NCI-H526 treated with DMSO at 0.1 percent for 48 hours (cell line): ENCODE results near the gene KLHL17.

Experiments used
- DNase-seq: peaks from one replicate; lab custom pipeline; 2025; lab: John Stamatoyannopoulos, UW

The KLHL17 gene

DNA sequence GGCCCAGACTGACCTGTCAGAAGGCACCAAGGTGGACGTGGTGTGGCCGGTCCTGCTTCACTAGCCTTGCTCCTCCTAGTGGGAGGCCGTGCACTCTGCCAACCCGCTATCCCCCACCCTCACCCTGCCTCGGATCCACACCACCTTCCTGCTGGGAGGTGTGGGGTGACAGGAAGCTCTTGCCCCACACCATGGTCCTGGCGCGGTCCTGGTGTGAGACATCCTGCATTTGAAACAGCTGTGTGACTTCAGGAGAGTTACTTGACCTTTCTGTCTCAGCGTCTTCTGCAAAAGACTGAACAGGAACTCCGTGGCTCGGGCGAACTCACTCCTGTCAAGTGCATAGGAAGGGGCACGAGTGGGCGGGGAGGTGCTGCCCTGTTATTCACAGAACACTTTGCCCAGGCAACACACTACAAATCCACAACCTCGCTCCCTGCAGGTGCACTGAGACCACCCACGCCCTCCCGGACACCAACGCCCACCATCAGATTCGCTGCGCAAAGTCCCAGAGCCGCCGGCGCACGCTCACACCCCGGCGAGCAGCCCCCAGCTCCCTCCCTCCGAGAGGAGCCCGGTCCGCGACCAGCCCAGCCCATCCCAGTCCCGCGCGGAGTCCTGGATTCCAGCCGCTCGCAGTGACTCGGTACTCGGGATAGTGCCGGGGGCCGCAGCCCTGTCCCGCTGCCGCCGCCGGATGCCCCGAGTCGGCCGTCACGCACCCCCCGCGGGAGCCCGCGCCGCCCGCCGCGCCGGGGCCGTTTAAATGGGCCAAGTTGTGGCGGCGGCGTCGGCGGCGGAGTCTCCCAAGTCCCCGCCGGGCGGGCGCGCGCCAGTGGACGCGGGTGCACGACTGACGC, 37.0 kb upstream of the KLHL17 start, which contains the start of gene SAMD11:
Gene SAMD11 (plus strand): TSS at position 793 of the 860 bp plus-strand sequence. CDS start 509 bp downstream, outside the sequence.
- DNase-seq, result peak; percentile 92

DNA sequence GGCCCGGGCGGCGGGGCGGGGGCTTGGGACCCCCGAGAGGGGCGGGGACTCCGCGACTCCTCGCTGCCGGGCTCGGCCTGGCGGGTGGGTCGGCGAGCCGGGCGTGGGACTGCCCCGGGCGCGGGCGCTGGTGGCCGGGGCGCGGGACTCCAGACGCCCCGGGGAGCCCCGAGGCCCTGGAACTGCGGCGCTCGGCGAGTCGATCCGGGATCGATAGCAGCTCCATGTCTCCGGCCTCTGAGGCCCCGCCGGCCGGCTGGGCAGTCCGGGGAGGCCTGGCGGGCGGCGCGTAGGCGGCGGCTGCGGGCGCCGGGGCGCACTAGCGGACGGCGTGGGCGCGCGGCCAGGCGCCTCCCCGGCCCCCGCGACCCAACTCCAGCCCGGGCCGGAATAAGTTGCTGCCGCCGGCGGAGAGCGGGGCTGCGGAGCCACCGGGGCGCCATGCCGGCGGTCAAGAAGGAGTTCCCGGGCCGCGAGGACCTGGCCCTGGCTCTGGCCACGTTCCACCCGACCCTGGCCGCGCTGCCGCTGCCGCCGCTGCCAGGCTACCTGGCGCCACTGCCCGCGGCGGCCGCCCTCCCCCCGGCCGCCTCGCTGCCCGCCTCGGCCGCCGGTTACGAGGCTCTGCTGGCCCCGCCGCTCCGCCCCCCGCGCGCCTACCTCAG, 36.3 kb upstream of the KLHL17 start:
- DNase-seq, result no peak

- peak; percentile 74 for DNase-seq
Observed at GRCh38 chr1:924656-925560, 35.5 kb upstream of the KLHL17 start.

GRCh38 chr1:925561-926421, 34.6 kb upstream of the KLHL17 start:
- peak; percentile 72 for DNase-seq

DNA sequence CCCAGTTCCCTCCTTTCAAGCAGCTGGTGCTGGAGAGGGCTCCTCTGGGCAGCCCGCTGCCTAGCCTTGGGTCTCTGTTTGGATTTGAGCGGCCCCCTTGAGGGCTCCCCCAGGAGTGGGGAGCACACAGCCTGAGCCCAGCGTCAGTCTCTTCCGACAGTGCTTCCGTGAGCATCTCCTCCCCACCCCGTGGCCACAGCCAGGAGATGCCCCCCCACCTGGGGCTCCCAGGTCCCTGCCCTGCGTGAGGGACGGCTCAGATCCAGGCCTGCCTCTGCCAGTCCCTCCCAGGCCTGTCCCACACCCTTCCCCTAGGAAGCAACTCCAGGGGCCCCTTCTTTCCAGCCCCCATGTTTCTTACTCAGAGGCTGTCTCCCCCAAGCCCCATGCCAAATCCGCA, 33.1 kb upstream of the KLHL17 start:
- no peak for DNase-seq

DNA sequence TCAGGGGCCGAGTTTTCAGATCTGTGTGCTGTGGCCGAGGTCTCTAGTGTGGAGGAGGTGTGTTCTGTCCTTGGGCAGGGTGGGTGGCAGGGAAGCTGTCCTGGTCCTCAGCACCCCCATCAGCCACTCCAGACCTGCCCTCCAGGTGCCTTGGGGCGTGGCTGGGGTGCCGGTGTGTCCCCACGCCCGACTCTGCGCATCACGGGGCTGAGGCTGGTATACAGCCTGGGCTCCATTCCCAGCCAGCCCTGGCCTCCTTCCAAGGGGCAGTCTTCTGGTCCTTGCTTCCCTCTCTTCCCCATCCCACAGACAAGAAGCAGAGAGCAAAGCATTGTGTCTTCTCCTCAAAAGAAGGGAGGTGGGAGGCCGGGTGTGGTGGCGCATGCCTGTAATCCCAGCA, 32.6 kb upstream of the KLHL17 start:
- no peak for DNase-seq

GRCh38 chr1:928825-929661, 31.3 kb upstream of the KLHL17 start:
- no peak for DNase-seq

DNA sequence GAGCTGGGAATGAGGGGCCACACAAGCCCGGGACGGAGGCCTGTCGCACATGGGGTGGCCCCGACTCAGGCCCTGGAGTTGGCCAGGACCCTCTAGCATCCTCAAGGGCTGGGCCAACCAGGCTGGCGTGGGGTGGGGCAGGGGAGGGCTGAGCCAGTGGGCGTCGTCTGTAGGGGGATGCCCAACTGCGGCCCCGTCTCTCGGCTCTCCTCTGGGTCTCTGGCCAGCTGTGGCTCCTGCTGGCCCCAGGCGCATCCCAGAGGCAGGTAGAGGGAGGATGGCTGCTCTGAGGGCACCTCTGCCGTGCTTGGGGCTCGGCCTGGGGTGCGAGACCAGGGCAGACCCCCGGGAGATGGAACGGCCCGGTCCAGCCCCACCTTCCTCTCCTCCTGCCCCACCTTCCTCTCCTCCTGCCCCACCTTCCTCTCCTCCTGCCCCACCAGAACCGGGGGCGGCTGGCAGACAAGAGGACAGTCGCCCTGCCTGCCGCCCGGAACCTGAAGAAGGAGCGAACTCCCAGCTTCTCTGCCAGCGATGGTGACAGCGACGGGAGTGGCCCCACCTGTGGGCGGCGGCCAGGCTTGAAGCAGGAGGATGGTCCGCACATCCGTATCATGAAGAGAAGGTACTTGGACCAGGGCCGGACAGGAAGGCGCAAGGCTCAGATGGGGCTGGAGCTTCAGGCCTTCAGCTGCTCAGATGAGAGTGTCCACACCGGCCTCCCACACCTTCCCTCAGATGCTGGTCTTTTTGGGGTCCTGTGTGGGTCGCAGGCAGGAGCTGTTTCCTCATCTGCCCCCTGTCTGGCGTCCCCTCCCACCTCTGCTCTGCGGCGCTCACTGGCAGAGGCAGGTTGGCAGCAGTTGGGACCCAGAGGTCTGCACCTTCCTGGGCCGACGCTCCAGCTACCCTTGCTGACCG, 30.4 kb upstream of the KLHL17 start:
- DNase-seq, result no peak

DNA sequence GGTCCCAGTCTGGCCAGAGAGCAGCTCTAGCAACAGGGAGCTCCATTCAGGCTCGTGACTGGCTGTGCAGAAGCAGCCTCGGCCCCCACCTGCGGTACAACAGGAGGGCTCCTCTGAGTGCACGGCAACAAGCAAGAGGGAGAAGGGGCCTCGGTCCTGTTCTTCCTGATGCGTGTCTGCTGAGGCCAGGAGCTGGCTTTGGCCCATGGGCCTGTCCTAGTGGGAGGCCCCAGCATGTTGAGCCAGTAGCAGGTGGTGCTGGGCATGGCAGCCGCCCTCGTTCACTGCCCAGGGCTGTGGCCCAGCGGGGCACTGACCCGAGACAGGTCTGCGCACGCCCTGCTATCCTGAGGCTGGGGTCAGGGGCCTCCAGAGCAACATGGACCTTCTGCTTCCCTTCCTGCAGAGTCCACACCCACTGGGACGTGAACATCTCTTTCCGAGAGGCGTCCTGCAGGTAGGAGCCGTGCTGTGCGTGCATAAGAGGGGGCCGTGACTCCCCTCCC, 29.7 kb upstream of the KLHL17 start:
- DNase-seq, result no peak

- no peak for DNase-seq
Observed at GRCh38 chr1:931380-932172, 28.8 kb upstream of the KLHL17 start.

DNA sequence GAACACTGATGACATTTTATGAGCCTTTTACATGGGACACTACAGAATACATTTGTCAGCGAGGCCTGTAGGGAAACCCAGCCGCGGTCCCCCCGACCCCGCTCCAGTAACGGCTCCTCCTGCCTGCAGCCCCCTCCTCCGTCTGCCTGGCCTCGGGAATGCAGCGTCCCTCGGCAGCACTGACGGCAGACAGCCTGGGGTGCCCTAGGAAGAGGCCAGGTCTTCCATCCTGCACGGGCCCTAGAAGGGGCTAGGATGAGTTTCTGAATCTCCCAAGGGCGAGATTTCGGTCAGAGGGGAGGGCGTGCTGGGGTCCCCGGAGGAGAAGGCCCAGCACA, 28.2 kb upstream of the KLHL17 start:
- no peak for DNase-seq

DNA sequence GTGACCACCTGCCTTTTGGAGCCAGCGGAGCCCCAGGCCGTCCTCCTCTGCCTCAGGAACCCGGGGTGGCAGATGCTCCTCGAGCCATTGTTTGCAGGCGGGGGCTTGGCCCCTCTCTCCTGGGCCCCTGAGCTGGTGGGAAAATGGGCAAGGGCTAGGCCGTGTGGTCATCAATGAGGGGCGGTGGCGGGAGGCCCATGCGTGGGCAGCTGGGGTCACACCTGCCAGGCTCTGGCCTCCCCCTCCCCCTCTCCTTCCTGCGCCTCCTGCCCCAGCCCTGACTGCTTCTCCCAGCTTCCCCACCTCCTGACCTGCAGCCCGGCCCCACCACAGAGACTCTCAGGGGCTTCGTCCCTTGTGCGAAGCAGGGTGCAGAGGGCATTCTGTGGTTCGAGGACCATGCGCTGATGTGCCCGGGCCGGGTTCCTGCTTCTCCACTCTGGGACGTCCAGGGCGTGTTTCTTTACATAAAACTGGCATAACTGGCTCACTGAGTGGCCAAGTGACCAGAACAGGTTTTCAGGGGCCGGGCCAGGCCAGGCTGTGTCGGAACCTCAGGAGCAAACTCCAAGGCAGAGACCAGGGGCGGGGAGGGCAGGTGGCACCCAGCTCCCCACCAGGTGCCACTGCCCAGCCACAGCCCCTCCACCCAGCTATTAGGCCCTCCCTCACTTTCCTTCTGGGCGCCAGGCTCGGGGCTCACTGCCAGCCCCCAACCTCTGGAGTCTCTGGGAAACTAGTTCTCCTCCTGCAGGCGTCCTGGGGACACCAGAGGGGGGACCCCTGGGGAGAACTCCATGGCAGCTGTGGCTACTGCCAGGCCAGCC, 27.4 kb upstream of the KLHL17 start:
- DNase-seq, result no peak

DNA sequence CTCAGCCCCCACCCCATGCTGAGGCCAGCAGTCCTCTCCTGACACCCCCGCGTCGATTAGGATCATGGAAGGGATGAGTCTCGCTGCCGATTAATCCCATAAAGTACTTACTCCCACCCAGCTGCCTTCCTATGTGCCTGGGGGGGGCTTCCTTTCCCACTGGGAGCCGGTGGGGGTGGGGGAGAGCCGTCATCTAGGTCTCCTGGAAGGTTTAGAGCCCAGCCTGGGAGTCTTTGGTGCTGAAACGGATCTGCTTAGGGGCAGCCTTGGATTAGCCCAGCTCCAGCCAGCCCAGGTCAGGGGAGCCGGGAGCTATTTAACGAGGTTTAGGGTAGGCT, 26.8 kb upstream of the KLHL17 start:
- no peak for DNase-seq

DNA sequence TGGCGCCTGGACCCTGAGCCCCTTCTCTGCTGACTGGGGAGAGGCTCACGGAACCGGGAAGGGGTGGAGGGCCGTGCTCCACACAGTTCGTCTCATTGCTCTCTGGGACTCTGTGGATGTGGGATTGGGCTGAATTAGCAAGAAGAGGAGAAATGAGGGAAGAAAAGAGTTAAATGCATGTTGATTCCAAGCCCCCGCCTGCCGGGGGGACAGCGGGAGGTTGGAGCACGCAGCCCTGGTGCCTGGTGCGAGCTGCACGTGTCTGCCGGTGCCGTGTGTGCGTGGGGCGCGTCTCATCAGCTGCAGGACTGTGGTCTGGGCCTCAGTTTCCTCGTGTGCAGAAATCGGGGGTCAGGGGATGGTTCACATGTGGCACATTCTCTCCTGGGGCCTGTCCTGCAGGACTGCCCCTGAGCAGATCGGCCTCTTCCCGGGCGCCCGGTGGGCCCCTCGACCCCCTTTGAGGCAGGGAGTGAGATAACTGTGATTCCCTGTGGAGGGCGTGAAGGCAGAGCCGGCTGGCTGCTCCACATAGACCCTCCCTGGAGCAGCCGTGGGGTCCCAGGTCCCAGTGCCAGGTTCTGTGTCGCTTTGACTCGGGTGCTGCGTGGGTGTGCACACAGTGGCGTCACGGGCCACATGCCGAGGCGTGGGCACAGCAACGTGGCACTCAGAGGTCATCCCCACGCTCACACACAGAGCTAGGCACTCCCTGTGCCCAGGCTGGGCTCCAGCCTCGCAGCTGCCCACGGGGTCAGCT, 25.2 kb upstream of the KLHL17 start:
- DNase-seq, result no peak

DNA sequence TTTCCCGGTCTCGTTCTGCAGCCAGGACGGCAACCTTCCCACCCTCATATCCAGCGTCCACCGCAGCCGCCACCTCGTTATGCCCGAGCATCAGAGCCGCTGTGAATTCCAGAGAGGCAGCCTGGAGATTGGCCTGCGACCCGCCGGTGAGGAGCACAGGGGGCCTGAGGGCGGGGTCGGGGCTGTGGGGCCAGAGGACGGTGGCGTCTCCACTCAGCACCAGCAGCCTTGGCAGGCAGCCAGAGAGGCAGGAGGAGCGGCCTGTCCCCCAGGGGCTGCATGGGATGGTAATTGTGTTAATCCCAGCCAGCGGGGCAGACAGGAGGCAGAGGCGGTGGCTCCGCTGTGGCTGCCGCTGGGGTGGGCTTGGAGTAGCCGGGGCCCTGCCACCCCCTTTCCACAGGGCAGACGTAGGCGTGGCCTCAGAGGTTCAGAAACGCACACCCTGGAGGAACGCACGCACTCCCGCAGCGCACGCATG, 24.6 kb upstream of the KLHL17 start:
- peak; percentile 24 for DNase-seq

- no peak for DNase-seq
Observed at GRCh38 chr1:936348-937264, 23.8 kb upstream of the KLHL17 start.
